Right lobe of liver (tissue), 4 donors: ENCODE data around the gene DTD2.

Experiments used
- CTCF ChIP-seq, 4 donors: fragments of 200-600 bp in 3 of 4; fragments of 450-650 bp in 1 of 4; IDR thresholded peaks; one replicate each; pipeline versions ENCODE4 v1.5.1 to v1.8.0; 2016 to 2022; ENCODE audit warnings: antibody characterized with exemption in 4 of 4, mild to moderate bottlenecking in 2 of 4
- POLR2A ChIP-seq: fragments of 450-650 bp; IDR thresholded peaks from one replicate; pipeline ENCODE4 v1.6.1; 2017; ENCODE audit warnings: antibody characterized with exemption, mild to moderate bottlenecking
- donor health status: DM: no; HTN: no; CAD: no.
- donor health status: DM: no; HTN: no; CAD: no.
- donor health status: DM: no; HTN: yes; CAD: no.

- no peak for TF ChIP-seq CTCF (IDR thresholded peaks at IDR 0.05)
- no peak for TF ChIP-seq POLR2A
Measured at GRCh38 chr14:31476131-31476866, 19.0 kb upstream of the DTD2 start.
